ENCODE results near the gene METTL21C. TPM values are rescaled to one million over a fixed set of nuclear protein-coding genes. Genes with fewer than 3 reads are reported as not detected.

METTL21C gene
- total RNA-seq, 3 donors from 2014 or later (not counting 1 experiment from before 2014, with no cell fraction given), result not detected

- no peaks in the 10 kb centered on the region for H3K9me3 ChIP-seq (ENCODE audit: control insufficient read depth, insufficient read depth, low read length)
- Mint-ChIP-seq H3K27me3 (ENCODE audit: low read depth in 2 of 2) (no peaks in the 10 kb centered on the region), H3K27ac (peak overlapping the region; percentile 3 to 42), H3K4me3 (no peak overlapping the region), H3K4me1 (peaks cover 12 to 14% of the 10 kb centered on the region in 2 donors), H3K9me3 (no peaks in the 10 kb centered on the region), H3K36me3 (peaks cover 32% of the 10 kb centered on the region)
- no peak overlapping the region for H3K4me3 ChIP-seq (ENCODE audit: low read length)
- WGBS (ENCODE audit: insufficient coverage), result 93% methylated on average over 3 of the region's 3 CpGs
- ATAC-seq, result no peak
- H3K27me3 ChIP-seq (ENCODE audit: control insufficient read depth, insufficient read depth, low read length), result no peaks in the 10 kb centered on the region
- TF ChIP-seq, protein P1, sequence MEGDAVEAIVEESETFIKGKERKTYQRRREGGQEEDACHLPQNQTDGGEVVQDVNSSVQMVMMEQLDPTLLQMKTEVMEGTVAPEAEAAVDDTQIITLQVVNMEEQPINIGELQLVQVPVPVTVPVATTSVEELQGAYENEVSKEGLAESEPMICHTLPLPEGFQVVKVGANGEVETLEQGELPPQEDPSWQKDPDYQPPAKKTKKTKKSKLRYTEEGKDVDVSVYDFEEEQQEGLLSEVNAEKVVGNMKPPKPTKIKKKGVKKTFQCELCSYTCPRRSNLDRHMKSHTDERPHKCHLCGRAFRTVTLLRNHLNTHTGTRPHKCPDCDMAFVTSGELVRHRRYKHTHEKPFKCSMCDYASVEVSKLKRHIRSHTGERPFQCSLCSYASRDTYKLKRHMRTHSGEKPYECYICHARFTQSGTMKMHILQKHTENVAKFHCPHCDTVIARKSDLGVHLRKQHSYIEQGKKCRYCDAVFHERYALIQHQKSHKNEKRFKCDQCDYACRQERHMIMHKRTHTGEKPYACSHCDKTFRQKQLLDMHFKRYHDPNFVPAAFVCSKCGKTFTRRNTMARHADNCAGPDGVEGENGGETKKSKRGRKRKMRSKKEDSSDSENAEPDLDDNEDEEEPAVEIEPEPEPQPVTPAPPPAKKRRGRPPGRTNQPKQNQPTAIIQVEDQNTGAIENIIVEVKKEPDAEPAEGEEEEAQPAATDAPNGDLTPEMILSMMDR (IDR thresholded peaks at IDR 0.05), result no peak
- DNase-seq, result no peak
- H3K36me3 ChIP-seq (ENCODE audit: control insufficient read depth, insufficient read depth, low read length), result peaks cover 87% of the 10 kb centered on the region
- no peak overlapping the region for H3K27ac ChIP-seq (ENCODE audit: low read length)
- H3K4me1 ChIP-seq (ENCODE audit: control insufficient read depth, insufficient read depth, low read length), result no peaks in the 10 kb centered on the region
- intact Hi-C loops (cut with micrococcal nuclease), result no loop called here
These were observed 56.1 kb downstream of the METTL21C start for GRCh38 chr13:102638741-102639140.

Other genes starting within 250 kb of the METTL21C start
- gene TPP2, start 98.1 kb downstream of the METTL21C start, total RNA-seq, result 100 to 1,000 TPM; 128 to 147 (median 136) TPM
- 10 to 100 TPM in 1 of 3 donors, 1 to 10 TPM in 2; 8.7 to 10.3 (median 9.3) TPM for gene TEX30, start 78.7 kb upstream of the METTL21C start, total RNA-seq
- gene POGLUT2, start 103.9 kb upstream of the METTL21C start, total RNA-seq, result 1 to 10 TPM in 1 of 3 donors, under 1 TPM in 2; 0.28 to 5.1 (median 0.53) TPM
- 10 to 100 TPM; 16.7 to 31.6 (median 21.2) TPM for gene BIVM, start 104.1 kb upstream of the METTL21C start, total RNA-seq
- gene ERCC5, start 151.0 kb upstream of the METTL21C start, total RNA-seq, result 100 to 1,000 TPM; 110 to 127 (median 126) TPM

All from natural killer cell (primary cell).